Osteoblast (primary cell): ENCODE measurements around the gene HBA2. TPM values are rescaled to one million over a fixed set of nuclear protein-coding genes. Genes with fewer than 3 reads are reported as not detected.
"Not testable (repeated sequence)": the region's sequence is repeated elsewhere in the genome, so short reads cannot be mapped to it uniquely, and the experiment has no call there.

Experiments used
- DNase-seq: peaks from one replicate; pipeline ENCODE4 v3.0.0; 2011; ENCODE audit warnings: low spot score, mixed read lengths; ENCODE audit not compliant: insufficient read length; ENCODE audit errors: missing footprints
- H2AFZ ChIP-seq: 2 replicates; pipeline ENCODE4 v1.6.0; 2011; ENCODE audit warnings: mild to moderate bottlenecking, low read length
- H3K27ac ChIP-seq: 2 replicates; pipeline ENCODE4 v1.5.1; 2011; ENCODE audit warnings: mild to moderate bottlenecking, low read depth, low read length, moderate library complexity
- H3K27me3 ChIP-seq: 2 replicates; pipeline ENCODE4 v1.6.0; 2012; ENCODE audit warnings: mild to moderate bottlenecking, control low read depth, inconsistent platforms, low read length, moderate library complexity; ENCODE audit not compliant: insufficient read depth
- H3K36me3 ChIP-seq: 2 replicates; pipeline ENCODE4 v1.5.1; 2011; ENCODE audit warnings: mild to moderate bottlenecking, low read length, control low read depth, moderate library complexity; ENCODE audit not compliant: insufficient read depth
- H3K4me1 ChIP-seq: 2 replicates; pipeline ENCODE4 v1.5.1; 2011; ENCODE audit warnings: mild to moderate bottlenecking, low read length, control low read depth, moderate library complexity; ENCODE audit not compliant: insufficient read depth
- H3K4me2 ChIP-seq: 2 replicates; pipeline ENCODE4 v1.6.0; 2011; ENCODE audit warnings: mild to moderate bottlenecking, low read length; ENCODE audit not compliant: insufficient read depth
- H3K4me3 ChIP-seq: fragments of 200-600 bp; sonication (generic); 3 replicates; pipeline ENCODE4 v1.5.1; 2012; ENCODE audit warnings: mild to moderate bottlenecking, low read length, inconsistent platforms; ENCODE audit not compliant: insufficient read depth
- H3K79me2 ChIP-seq: 2 replicates; pipeline ENCODE4 v1.6.0; 2012; ENCODE audit warnings: mild to moderate bottlenecking, low read length, control low read depth, inconsistent platforms; ENCODE audit not compliant: insufficient read depth
- H3K9me3 ChIP-seq: 2 replicates; pipeline ENCODE4 v1.5.1; 2011; ENCODE audit warnings: low read depth, low read length, control low read depth
- H4K20me1 ChIP-seq: 2 replicates; pipeline ENCODE4 v1.6.0; 2012; ENCODE audit warnings: mild to moderate bottlenecking, low read length, control low read depth; ENCODE audit not compliant: insufficient read depth
- total RNA-seq: library from RNA; depleted of rRNA; stranded (reverse); fragments of >200 nt; gene quantifications from 2 replicates; pipeline ENCODE4 v1.2.3, GENCODE V29; 2012
- TF ChIP-seq, protein P1 (sequence below): IDR thresholded peaks from 2 replicates; pipeline ENCODE4 v1.5.1; 2011; ENCODE audit warnings: mild to moderate bottlenecking, low read depth, low read length, moderate library complexity; ENCODE audit errors: extremely low read depth

The HBA2 gene
- total RNA-seq, result not detected in 2 replicates

DNA sequence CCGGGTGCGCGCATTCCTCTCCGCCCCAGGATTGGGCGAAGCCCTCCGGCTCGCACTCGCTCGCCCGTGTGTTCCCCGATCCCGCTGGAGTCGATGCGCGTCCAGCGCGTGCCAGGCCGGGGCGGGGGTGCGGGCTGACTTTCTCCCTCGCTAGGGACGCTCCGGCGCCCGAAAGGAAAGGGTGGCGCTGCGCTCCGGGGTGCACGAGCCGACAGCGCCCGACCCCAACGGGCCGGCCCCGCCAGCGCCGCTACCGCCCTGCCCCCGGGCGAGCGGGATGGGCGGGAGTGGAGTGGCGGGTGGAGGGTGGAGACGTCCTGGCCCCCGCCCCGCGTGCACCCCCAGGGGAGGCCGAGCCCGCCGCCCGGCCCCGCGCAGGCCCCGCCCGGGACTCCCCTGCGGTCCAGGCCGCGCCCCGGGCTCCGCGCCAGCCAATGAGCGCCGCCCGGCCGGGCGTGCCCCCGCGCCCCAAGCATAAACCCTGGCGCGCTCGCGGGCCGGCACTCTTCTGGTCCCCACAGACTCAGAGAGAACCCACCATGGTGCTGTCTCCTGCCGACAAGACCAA lies at the start of gene HBA2:
TSS of gene HBA2 (plus strand) at position 503 of the 568 bp plus-strand sequence. CDS start at position 540, 37 bp downstream.
- peaks cover 39% of the 10 kb centered on the region for H3K27me3 ChIP-seq
- not testable (repeated sequence) for H3K27ac ChIP-seq, DNase-seq

GRCh38 chr16:123558-124350 lies 48.9 kb upstream of the HBA2 start:
- not testable (repeated sequence) for H3K4me3 ChIP-seq, H2AFZ ChIP-seq, H3K4me1 ChIP-seq, H3K9me3 ChIP-seq, H3K27me3 ChIP-seq, H3K4me2 ChIP-seq, H3K27ac ChIP-seq
- H4K20me1 ChIP-seq, result peaks cover 38% of the 10 kb centered on the region
- H3K36me3 ChIP-seq, result peaks cover 13% of the 10 kb centered on the region
- DNase-seq, result peak; percentile 39
- H3K79me2 ChIP-seq, result peaks cover 16% of the 10 kb centered on the region

More for the DNA sequence above, at the start of gene HBA2:
- H3K79me2 ChIP-seq, H2AFZ ChIP-seq, H3K4me3 ChIP-seq, H3K4me1 ChIP-seq, H3K9me3 ChIP-seq, H4K20me1 ChIP-seq, H3K4me2 ChIP-seq, H3K36me3 ChIP-seq: not testable (repeated sequence)

GRCh38 chr16:125011-125410 lies 47.7 kb upstream of the HBA2 start:
- Histone ChIP-seq H3K4me1 (no peaks in the 10 kb centered on the region), H3K9me3 (no peaks in the 10 kb centered on the region), H3K27me3 (no peaks in the 10 kb centered on the region), H2AFZ (no peak overlapping the region), H3K4me2 (no peak overlapping the region), H3K27ac (no peak overlapping the region), H3K4me3 (no peak overlapping the region), H3K79me2 (peaks cover 27% of the 10 kb centered on the region), H3K36me3 (peaks cover 16% of the 10 kb centered on the region), H4K20me1 (peaks cover 35% of the 10 kb centered on the region)
- TF ChIP-seq, protein P1, sequence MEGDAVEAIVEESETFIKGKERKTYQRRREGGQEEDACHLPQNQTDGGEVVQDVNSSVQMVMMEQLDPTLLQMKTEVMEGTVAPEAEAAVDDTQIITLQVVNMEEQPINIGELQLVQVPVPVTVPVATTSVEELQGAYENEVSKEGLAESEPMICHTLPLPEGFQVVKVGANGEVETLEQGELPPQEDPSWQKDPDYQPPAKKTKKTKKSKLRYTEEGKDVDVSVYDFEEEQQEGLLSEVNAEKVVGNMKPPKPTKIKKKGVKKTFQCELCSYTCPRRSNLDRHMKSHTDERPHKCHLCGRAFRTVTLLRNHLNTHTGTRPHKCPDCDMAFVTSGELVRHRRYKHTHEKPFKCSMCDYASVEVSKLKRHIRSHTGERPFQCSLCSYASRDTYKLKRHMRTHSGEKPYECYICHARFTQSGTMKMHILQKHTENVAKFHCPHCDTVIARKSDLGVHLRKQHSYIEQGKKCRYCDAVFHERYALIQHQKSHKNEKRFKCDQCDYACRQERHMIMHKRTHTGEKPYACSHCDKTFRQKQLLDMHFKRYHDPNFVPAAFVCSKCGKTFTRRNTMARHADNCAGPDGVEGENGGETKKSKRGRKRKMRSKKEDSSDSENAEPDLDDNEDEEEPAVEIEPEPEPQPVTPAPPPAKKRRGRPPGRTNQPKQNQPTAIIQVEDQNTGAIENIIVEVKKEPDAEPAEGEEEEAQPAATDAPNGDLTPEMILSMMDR, result no peak
- DNase-seq, result no peak

GRCh38 chr16:129075-129474 lies 43.6 kb upstream of the HBA2 start:
- Histone ChIP-seq H4K20me1 (peaks cover 43% of the 10 kb centered on the region), H2AFZ (no peak overlapping the region), H3K4me3 (no peak overlapping the region), H3K27me3 (no peaks in the 10 kb centered on the region), H3K27ac (no peak overlapping the region), H3K36me3 (peaks cover 13% of the 10 kb centered on the region), H3K79me2 (peaks cover 50% of the 10 kb centered on the region), H3K9me3 (no peaks in the 10 kb centered on the region), H3K4me1 (no peaks in the 10 kb centered on the region), H3K4me2 (no peak overlapping the region)
- peak; percentile 85 for DNase-seq
- TF ChIP-seq, protein P1, result no peak
